Stromal cell of bone marrow (primary cell): Measurements from ENCODE around the gene GAD1.

Source experiments
- DNase-seq: peaks from one replicate; pipeline ENCODE4 v3.0.0-alpha.2; 2012; ENCODE audit warnings: low read depth

Gene GAD1

DNA sequence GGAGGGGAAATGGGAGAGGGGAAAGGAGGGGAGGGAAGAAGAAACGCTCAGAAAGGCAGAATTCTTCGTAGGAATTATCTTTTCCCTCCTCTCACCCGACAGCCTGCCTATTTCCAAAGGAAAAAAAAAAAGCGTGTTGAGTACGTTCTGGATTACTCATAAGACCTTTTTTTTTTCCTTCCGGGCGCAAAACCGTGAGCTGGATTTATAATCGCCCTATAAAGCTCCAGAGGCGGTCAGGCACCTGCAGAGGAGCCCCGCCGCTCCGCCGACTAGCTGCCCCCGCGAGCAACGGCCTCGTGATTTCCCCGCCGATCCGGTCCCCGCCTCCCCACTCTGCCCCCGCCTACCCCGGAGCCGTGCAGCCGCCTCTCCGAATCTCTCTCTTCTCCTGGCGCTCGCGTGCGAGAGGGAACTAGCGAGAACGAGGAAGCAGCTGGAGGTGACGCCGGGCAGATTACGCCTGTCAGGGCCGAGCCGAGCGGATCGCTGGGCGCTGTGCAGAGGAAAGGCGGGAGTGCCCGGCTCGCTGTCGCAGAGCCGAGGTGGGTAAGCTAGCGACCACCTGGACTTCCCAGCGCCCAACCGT is at the start of gene GAD1:
TSS of gene GAD1 (plus strand) at position 384 of the 589 bp plus-strand sequence. CDS start 1,705 bp downstream, outside the sequence.
- peak; percentile 23 for DNase-seq

DNA sequence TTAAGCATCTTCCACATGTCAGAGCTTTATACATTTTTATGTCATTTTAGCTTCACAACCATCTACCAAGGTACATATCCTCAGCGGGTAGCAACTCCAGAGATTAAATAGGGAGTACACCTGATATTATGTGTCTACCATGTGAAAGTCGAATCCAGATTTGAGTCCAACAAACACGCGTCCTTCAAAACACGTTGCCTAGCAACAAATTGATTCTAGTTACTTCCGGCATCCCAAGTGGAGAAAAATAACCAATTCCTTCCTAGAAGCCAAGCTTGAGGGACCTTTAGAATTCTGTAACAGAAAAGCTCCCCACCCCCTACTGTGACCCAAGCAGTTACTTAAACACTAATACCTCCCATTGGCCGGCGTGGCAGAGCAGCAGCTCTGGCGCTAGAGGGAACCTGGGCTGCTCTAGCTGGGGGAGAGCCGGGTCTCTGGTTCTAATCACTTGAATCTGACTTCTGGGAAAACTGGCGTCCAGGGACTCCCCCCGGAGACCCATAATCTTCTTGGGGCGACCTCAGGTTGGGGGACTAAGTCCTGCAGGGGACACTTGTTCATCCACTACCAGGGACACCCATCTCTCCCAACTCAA is 46.6 kb upstream of the GAD1 start, which contains the start of gene ERICH2:
TSS of gene ERICH2 (plus strand) at position 371 of the 598 bp plus-strand sequence. CDS start 304 bp downstream, outside the sequence.
- peak; percentile 20 for DNase-seq

DNA sequence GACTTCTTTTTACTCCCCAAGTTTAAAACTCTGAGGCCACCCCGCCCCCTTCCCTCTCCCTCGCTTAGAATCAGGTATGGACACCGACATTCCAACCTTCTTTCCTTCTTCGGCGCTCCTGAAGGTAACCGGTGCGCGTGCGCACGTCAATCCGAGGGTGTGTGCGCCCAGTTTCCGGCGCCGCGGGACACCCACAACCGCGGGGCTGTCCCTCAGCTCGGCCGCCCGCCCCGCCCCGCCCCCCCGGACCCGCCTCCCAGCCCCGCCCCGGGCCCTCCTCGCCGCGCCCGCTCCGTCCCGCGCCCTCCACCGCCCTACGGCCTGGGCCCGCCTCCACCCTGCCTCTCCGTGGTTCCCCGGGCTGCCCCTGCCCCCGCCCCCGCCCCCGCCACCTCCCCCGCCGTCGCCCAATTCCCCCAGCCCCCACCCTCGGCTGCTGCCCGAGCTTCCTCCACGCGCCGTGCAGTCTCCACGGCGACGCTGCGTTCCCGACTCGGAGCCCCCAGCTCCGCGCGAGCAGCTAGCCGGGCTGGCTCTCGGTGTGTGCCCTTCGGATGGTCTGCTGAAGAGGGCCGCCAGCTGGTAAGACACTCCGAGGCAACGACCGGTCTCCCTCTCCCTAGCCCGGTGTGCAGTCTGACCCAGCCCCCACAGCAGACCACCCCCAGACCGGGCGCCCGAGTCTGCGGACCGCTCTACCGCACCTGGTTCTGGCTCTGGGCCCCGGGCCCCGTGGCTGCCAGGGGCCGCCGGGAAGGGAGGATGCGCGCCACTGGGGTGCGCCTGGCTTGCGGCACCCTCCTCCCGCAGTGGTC is 45.9 kb upstream of the GAD1 start:
- DNase-seq, result peak; percentile 14

DNA sequence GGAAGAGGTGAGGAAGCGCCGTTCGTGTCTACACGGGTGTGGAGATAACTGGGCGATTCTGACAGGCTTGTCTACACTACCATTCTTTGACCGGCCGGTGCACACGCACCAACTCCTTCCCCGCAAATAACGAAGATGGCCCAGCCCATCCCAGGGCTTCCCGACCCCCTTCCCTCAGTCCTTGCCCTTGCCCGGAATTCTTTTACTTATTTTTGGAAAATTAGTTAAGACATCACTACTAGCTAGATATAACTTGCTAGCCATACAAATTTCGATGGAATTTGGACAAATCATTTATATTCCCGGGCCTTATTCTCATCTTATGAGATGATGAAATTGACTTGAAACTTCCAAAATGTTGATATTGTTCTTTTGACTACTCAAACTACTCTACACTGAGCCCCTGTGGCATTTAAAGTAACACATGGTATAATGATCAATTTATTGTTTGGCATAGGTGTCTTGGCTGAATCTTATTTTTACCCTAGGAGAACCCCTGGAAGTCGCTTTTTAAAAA is 45.2 kb upstream of the GAD1 start:
- no peak for DNase-seq

DNA sequence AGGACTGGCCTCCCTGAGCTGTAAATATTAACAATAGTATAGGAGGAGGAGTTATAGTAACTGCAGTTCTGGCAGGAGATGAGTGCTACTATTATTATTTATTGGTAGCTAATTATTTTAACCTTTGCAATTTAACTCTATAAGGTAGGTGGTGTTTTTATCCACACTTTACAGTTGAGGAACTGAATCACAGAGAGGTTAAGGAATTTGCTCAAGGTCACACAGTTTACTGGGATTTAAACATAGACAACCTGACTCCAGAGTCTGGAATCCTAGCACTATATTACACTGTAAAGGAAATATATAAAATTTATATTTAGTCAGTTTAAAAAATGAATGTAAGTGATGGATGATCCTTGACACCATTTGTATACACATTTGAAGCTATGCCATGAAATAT is 44.4 kb upstream of the GAD1 start:
- DNase-seq, result no peak

DNA sequence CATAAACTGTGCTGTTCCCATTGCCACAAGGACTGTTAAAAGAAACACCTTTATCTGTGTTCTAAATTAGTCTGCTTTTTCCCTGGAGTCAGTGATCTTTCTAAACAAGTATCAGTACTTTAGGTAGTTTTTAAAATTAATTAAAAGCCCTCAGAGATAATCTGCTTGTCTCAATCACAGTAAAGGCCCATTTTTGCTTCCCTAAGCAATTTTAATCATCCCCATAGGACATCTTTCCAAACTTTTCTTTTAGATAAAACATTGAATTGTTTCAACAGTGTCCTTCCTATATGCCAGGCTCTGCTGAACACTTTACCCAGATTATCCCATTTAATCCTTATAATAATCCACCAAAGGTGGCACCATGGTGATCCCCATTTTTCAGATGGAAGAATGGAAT is 42.6 kb upstream of the GAD1 start:
- DNase-seq, result no peak

DNA sequence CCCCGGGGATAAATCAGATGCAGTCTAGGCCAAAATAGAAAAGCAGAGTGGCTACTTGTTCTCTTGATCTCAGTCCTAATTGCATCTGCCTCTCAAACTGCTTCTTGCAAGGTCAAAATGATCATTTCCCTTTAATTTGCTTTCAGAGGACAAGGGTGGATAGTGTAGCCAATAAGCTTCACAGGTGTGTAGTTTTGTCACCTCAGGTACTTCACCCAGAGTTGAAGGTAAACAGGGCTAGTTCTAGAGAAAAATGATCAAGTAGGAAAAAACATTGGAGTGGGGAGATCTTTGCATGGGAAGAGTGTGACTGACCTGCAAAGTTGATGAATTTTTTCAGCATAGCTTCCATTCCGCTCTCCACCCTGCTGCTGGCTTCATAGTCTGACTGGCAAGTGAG is 37.8 kb upstream of the GAD1 start:
- no peak for DNase-seq

DNA sequence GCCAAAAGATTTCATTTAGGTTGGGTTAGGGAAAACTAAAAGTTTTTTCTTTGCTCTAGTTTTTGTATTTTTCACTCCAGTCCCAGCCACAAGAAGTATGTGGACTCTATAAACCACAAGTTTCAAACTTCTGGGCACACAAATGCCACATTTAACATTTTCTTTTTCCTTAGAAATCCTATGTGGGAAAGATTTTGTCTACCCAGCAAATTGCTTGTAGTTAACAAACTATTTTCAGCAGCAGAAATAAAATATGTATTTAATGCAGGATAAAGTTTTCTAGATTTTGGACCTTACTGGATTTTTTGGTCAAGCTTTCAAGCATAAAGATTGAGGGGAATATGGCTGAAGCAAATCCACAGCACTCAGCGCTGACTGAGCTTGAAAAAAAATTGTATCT is 37.4 kb upstream of the GAD1 start:
- DNase-seq, result no peak

DNA sequence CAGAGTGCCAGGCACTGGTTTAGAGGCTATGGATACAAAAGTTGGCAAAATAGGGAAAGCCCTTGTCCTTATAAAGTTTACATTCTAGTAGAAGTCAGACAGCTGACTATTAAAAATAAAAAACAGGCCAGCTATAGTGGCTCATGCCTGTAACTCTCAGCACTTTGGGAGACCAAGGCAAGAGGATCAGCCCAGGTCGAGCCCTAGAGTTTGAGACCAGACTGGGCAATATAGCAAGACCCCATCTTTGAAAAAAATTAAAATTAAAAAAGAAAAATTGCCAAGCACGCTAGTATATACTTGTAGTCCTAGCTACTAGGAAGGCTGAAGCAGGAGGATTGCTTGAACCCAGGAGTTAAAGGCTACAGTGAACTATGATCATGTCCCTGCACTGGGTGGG is 34.0 kb upstream of the GAD1 start:
- no peak for DNase-seq

DNA sequence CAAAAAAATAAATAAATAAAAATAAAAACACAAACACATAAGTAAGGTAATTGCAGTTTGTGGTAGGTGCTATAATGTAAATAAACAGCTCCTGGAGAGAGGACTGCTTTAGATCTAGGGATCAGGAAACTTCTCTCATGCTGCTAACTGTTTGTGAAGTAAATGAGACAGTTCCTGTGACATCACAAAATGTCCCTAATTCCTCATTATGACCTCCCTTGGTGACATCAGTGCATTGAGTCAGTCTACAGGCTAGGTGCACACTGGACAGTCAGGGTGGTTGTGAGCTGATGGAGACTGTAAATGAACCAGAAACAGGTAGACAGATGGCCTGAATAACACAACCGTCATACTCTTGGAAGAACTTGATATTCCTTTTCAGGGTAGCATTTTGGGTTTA is 33.1 kb upstream of the GAD1 start:
- no peak for DNase-seq

DNA sequence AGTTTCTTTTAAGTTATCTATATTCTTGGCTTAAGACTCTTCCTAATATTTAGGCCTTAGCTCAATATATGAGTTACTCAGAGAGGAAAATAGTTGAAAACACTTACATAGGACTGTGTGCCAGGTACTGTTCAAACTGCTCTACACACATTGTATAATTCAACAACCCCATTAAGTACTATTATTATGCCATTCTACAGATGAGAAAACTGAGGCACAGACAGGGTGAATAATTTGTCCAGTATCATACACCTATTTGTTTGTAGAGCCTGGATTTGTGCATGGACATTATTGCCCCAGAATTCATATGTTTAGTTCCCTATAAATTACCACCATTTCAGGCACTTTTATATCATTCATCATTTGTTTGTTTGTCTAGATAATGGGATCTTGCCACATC is 17.7 kb upstream of the GAD1 start:
- DNase-seq, result no peak

DNA sequence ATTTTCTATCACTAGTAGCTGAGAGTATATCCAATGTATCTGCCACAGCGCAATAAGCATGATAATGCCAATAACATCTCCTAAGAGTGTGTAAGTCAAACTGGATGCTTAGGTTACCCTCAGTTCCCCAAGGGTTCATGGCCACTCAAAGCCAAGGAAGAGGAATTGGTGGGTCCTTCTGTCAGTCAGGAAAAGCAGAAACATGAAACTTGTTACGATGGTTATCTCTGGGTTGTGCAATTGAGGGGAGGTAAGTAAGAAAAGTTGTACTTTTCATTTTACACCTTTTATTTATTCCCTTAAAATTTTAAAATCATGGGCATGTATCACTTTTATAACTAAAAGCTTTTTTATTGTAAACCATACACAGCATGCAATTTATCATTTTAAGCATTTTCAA is 10.1 kb upstream of the GAD1 start:
- DNase-seq, result no peak

DNA sequence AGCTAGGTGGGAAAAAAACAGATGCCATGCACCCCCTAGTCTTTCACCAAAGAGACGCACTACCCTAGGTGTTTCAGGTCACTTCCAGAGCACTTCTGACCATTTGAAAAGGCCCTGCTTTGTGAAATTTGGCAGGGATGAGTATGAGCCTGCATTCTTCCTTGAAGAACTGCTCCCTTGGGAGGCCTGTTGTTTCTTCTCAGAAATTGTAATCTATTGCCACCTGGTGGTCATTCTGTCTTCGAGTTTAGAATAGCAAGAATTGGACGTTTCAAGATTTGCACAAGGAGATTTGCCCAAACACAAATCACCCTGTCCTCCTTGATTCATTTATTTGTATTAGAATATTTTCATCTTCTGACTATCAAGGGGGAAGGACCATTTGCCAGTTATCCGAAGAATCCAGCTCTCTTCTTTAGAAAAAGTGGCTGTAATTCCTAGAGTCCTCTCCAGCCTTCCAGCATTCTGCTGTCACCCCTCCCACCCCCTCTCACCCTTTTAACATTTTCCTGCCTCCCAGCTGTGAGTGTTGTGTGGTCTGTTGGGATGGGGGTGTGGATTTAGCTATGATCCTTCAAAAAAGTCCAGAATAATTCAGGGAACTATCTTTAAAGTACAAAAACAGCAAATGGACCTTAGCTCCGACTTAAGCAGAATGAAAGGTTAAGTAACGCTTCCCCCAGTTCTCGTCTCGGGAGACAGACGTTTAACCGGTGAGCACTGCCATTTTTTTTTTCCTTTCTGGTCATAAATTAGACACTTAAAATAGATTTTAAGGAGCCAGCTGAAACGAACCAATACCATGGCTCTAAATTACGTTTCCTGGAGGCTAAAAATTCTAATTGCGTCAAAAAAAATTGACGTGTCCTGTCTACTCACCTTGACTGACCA is 3.7 kb upstream of the GAD1 start:
- DNase-seq, result peak; percentile 88

DNA sequence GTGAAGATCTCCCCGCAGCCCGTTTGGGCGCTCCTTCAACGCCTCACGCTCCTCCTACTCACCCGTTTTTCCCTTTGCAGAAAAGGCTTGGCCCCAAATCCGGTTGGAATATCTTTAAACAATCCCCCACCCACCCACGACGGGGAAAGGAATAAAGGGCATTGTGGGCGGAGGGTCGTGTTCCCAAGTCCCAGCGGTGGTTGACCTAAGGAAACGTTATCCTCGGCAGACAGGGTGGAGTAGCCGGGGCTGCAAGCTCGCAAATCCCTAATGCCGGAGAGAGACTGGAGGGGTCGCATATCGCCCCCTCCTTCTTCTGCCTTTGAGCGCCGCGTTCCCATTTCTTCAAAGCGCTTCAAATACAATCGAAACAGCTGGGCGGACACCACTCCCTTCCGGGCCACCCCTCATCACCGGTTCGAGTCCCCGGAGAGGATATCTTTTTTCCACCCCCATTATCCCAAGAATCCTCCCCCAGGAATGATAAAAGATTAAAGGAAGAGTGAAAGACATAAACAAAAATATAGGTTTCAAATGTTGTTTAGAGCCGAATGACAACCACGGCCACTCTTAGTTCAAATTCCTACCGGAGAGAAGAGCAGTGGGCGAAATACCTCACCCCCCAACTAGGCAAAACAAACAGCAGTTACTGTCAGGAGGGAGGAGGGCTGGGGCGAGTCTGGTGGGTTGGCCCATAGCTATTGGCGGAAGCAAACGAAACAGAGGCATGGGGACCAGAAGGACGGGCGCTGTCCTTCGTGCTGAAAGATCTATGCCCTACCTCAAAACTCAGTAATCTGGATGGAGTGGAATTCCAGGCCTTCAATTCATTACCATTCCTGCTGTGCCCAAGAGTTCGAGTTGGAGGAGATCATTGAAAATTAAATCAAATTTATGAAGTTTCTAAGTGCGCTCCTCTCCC is 2.8 kb upstream of the GAD1 start:
- peak; percentile 31 for DNase-seq

DNA sequence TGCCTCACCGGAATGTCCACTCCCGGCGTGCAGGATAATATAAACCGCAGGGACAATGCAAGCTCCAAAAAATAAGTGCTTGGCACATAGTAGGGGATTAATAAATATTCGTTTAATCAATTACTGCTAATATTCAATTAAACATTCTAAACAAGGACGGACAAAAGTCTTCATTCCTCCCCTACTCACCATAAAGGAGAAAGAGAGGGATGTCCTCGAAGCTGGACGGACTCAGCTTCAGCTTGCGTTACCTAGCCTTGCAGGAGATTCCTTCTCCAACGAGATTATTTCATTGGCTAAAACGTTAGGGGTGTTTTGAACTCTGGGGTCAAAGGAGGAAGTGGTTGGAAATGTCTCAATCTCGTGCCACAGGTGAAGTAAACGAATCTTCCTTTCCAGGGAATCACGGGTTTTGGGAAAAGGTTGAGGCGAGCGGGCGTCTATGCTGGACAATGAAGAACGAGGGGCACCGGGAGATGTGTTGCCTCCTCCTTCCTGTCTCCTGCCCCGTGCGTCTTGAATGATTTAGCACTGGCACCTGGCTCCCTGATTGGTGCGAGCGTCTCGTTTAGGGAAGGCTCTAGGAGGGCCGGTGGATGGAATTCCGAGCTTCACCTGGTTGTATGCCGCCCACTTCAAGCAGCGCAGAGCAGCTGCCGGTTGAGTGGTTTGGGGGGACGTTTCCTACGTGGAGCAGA is 2.0 kb upstream of the GAD1 start:
- no peak for DNase-seq

DNA sequence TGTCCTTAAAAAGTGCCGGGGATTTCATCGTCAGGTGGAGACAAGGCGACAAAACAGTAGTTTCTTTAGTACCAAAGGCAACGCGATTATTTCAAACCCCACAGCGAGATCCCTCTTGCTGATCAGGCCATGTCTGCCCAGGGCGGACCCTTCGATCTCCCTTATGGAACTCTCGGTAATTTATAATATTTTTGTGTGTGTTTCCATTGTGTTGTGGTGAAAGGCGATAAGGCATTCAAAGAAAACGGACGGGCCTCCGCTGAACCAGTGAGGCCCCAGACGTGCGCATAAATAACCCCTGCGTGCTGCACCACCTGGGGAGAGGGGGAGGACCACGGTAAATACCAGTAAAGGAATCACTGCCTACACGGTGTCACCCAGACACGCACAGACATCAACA is 1.4 kb upstream of the GAD1 start:
- DNase-seq, result no peak

DNA sequence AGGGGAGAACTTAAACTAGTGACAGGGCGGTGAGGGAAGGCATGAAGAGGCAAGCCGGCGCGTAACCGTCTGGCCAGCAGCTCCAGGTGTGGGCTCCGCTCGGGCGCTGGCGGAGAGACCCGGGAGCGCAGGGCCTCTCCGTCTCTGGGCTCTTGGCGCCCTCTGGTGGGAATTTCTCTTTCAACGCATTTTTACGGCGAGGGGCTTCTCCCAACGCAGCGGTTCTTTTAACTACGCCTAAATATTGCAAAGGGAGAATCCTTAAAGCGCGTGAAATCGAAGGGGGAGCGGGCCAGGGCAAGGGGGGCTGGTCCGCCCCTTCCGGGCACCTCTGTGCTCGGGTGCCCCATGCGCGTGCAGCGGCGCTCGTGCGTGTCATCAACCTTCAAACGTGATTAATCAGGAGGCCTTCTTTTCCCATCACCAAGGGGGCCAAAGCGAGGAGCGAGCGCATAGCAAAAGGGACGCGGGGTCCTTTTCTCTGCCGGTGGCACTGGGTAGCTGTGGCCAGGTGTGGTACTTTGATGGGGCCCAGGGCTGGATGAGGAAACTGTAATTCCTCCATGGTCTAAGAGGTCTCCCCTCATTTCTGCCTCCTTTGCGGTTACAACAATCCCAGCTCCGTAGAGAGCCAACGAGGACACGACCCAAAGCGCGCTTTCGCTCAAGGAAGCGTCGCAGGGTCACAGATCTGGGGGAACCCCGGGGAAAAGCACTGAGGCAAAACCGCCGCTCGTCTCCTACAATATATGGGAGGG is 762 bp upstream of the GAD1 start:
- DNase-seq, result no peak

DNA sequence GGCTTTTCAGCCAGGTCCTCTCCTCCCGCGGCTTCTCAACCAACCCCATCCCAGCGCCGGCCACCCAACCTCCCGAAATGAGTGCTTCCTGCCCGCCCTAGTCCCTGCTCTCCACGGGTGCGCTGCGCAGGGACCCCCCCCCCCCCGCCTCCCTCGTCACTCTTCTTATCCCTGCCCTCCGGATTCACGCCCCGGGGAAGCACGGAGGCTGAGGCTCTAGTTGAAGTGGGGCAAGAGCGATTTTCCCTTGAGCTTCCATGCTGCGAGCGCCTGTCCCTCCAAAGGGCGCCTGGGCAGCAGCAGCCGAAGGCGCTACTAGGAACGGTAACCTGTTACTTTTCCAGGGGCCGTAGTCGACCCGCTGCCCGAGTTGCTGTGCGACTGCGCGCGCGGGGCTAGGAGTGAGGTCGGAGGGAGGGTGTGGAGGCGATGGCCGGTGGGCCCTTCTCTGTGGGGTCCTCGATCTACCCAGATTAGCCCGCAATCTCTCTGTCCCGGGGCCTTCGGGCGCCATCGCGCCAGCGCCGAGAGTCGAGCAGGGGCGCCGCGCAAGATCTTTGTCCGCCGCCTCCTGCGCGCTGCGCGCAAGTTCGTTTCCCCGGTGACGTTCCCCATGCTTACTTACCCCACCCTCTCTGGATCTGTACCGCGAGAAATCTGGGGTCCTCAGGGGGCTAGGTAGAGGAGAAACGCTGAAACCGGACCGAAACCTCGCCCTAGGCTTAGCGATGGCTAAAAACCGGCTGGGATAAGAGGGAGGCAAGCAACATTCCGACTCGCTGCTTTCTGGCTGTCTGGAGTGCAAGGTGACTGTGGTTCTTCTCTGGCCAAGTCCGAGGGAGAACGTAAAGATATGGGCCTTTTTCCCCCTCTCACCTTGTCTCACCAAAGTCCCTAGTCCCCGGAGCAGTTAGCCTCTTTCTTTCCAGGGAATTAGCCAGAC is 677 bp downstream of the GAD1 start:
- no peak for DNase-seq
